Measurements from ENCODE around the gene MLXIP. TPM values are rescaled to one million over a fixed set of nuclear protein-coding genes. Genes with fewer than 3 reads are reported as not detected.

The MLXIP gene
- total and polyA plus RNA-seq, 2 of the 13 experiments (the other 11 are each of a cell fraction or from before 2014, with no cell fraction given): 5.3 to 6.7 TPM

DNA sequence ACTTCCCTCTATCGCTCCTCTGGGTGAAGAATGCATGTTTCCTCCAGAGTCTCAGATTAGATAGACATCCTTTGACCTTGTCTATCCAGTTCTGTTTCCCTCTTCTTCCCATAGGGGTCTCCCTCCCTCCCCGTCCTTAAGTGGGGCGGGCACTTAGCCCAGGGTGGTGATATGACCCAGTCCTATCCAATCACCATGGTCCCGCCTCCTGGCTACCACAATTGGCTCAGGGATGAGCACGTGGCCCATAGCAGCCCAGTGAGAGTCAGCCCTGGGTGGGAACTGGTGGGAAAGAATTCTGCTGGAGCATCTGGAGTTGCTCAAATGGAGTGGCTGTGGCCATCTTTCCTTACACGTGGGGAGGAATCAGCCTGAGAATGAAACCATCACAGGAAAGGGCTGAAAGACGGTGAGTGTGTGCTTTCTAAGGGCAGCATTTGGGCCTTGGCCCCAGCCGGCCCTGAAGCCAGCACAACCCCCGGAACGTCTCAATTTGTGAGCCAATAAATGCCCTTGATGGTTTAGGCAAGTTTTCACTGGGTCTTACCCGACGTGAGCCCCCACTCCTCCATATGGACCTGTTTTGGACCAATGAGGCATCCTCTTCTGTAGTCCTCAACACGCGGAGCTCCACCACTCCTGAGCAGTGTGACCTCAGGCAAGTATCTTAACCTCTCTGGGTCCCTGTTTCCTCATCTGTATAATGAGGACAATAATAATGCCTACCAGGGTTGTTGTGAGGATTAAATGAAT is 14.4 kb upstream of the MLXIP start (continued):
- 0 out of 2 replicates have a peak, but pooled peaks have one; percentile 12 for TF ChIP-seq GABPB1 (CRISPR knock-in tag; IDR thresholded peaks at IDR 0.05)
- no peak for TF ChIP-seq ZNF382 (CRISPR knock-in tag; IDR thresholded peaks at IDR 0.05; ENCODE audit: borderline replicate concordance)
- TF ChIP-seq, protein P1, sequence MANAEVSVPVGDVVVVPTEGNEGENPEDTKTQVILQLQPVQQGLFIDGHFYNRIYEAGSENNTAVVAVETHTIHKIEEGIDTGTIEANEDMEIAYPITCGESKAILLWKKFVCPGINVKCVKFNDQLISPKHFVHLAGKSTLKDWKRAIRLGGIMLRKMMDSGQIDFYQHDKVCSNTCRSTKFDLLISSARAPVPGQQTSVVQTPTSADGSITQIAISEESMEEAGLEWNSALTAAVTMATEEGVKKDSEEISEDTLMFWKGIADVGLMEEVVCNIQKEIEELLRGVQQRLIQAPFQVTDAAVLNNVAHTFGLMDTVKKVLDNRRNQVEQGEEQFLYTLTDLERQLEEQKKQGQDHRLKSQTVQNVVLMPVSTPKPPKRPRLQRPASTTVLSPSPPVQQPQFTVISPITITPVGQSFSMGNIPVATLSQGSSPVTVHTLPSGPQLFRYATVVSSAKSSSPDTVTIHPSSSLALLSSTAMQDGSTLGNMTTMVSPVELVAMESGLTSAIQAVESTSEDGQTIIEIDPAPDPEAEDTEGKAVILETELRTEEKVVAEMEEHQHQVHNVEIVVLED (CRISPR knock-in tag; IDR thresholded peaks at IDR 0.05; ENCODE audit: borderline replicate concordance): no peak
- no peak for TF ChIP-seq SMC3 (IDR thresholded peaks at IDR 0.05; ENCODE audit: low read length)
- TF ChIP-seq, protein P2, sequence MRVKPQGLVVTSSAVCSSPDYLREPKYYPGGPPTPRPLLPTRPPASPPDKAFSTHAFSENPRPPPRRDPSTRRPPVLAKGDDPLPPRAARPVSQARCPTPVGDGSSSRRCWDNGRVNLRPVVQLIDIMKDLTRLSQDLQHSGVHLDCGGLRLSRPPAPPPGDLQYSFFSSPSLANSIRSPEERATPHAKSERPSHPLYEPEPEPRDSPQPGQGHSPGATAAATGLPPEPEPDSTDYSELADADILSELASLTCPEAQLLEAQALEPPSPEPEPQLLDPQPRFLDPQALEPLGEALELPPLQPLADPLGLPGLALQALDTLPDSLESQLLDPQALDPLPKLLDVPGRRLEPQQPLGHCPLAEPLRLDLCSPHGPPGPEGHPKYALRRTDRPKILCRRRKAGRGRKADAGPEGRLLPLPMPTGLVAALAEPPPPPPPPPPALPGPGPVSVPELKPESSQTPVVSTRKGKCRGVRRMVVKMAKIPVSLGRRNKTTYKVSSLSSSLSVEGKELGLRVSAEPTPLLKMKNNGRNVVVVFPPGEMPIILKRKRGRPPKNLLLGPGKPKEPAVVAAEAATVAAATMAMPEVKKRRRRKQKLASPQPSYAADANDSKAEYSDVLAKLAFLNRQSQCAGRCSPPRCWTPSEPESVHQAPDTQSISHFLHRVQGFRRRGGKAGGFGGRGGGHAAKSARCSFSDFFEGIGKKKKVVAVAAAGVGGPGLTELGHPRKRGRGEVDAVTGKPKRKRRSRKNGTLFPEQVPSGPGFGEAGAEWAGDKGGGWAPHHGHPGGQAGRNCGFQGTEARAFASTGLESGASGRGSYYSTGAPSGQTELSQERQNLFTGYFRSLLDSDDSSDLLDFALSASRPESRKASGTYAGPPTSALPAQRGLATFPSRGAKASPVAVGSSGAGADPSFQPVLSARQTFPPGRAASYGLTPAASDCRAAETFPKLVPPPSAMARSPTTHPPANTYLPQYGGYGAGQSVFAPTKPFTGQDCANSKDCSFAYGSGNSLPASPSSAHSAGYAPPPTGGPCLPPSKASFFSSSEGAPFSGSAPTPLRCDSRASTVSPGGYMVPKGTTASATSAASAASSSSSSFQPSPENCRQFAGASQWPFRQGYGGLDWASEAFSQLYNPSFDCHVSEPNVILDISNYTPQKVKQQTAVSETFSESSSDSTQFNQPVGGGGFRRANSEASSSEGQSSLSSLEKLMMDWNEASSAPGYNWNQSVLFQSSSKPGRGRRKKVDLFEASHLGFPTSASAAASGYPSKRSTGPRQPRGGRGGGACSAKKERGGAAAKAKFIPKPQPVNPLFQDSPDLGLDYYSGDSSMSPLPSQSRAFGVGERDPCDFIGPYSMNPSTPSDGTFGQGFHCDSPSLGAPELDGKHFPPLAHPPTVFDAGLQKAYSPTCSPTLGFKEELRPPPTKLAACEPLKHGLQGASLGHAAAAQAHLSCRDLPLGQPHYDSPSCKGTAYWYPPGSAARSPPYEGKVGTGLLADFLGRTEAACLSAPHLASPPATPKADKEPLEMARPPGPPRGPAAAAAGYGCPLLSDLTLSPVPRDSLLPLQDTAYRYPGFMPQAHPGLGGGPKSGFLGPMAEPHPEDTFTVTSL (CRISPR knock-in tag; IDR thresholded peaks at IDR 0.05; ENCODE audit: borderline replicate concordance): peak; percentile 64
- TF ChIP-seq PRPF4 (IDR thresholded peaks at IDR 0.05; ENCODE audit: low read depth, low read length, poor library complexity, severe bottlenecking): no peak
- 0 out of 2 replicates have a peak, but pooled peaks have one; percentile 31 for TF ChIP-seq KLF6 (CRISPR knock-in tag; IDR thresholded peaks at IDR 0.05)
- TF ChIP-seq MXI1 (IDR thresholded peaks at IDR 0.05; ENCODE audit: borderline replicate concordance, low read depth, low read length): peak; percentile 52; the same call in 1 of the 3 replicates
- TF ChIP-seq, protein P3, sequence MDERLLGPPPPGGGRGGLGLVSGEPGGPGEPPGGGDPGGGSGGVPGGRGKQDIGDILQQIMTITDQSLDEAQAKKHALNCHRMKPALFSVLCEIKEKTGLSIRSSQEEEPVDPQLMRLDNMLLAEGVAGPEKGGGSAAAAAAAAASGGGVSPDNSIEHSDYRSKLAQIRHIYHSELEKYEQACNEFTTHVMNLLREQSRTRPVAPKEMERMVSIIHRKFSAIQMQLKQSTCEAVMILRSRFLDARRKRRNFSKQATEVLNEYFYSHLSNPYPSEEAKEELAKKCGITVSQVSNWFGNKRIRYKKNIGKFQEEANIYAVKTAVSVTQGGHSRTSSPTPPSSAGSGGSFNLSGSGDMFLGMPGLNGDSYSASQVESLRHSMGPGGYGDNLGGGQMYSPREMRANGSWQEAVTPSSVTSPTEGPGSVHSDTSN (CRISPR knock-in tag; IDR thresholded peaks at IDR 0.05): peak; percentile 49; the same call in 1 of the 2 replicates
- TF ChIP-seq, protein P4, sequence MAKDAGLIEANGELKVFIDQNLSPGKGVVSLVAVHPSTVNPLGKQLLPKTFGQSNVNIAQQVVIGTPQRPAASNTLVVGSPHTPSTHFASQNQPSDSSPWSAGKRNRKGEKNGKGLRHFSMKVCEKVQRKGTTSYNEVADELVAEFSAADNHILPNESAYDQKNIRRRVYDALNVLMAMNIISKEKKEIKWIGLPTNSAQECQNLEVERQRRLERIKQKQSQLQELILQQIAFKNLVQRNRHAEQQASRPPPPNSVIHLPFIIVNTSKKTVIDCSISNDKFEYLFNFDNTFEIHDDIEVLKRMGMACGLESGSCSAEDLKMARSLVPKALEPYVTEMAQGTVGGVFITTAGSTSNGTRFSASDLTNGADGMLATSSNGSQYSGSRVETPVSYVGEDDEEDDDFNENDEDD (CRISPR knock-in tag; IDR thresholded peaks at IDR 0.05; ENCODE audit: borderline replicate concordance): peak; percentile 96
- TF ChIP-seq ZFP1 (CRISPR knock-in tag; IDR thresholded peaks at IDR 0.05): no peak
- TF ChIP-seq SNAI1 (CRISPR knock-in tag; IDR thresholded peaks at IDR 0.05; ENCODE audit: borderline replicate concordance): no peak
- TF ChIP-seq, protein P5, sequence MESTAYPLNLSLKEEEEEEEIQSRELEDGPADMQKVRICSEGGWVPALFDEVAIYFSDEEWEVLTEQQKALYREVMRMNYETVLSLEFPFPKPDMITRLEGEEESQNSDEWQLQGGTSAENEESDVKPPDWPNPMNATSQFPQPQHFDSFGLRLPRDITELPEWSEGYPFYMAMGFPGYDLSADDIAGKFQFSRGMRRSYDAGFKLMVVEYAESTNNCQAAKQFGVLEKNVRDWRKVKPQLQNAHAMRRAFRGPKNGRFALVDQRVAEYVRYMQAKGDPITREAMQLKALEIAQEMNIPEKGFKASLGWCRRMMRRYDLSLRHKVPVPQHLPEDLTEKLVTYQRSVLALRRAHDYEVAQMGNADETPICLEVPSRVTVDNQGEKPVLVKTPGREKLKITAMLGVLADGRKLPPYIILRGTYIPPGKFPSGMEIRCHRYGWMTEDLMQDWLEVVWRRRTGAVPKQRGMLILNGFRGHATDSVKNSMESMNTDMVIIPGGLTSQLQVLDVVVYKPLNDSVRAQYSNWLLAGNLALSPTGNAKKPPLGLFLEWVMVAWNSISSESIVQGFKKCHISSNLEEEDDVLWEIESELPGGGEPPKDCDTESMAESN (CRISPR knock-in tag; conservative IDR thresholded peaks at IDR 0.05): peak; percentile 67; the same call in 1 of the 2 replicates
- peak; percentile 94 for TF ChIP-seq RNF2 (conservative IDR thresholded peaks at IDR 0.05; ENCODE audit: low read depth)
- peak; percentile 55 for TF ChIP-seq ZNF781 (CRISPR knock-in tag; IDR thresholded peaks at IDR 0.05; ENCODE audit: borderline replicate concordance, not compliant biosample characterization)
